HL-60 (cell line): Measurements from ENCODE around the gene PPM1F.
"Not testable (repeated sequence)": the region's sequence is repeated elsewhere in the genome, so short reads cannot be mapped to it uniquely, and the experiment has no call there.

Source experiments
- DNase-seq, 2 experiments: peaks; one replicate each; pipeline ENCODE4 v3.0.0-alpha.2; 2010 to 2020; ENCODE audit warnings: low read depth in 1 of 2, low spot score in 1 of 2
- H3K27ac ChIP-seq: fragments of 250-450 bp; sonication (Bioruptor Pico); replicated peaks from 2 replicates; pipeline ENCODE4 v1.5.1; 2020; ENCODE audit warnings: mild to moderate bottlenecking, moderate library complexity
- H3K27me3 ChIP-seq: fragments of 250-450 bp; sonication (Bioruptor Pico); 2 replicates; pipeline ENCODE4 v1.5.1; 2021; ENCODE audit warnings: mild to moderate bottlenecking, moderate library complexity; ENCODE audit not compliant: insufficient read depth, poor library complexity, severe bottlenecking
- H3K4me3 ChIP-seq: replicated peaks from 2 replicates; pipeline ENCODE4 v1.5.1; 2011; ENCODE audit warnings: mild to moderate bottlenecking, control low read depth, low read length; ENCODE audit not compliant: insufficient read depth
- GABPA ChIP-seq: IDR thresholded peaks from 2 replicates; pipeline ENCODE4 v1.6.1; 2012; ENCODE audit warnings: low read depth
- POLR2AphosphoS5 ChIP-seq: IDR thresholded peaks from 2 replicates; pipeline ENCODE4 v1.6.1; 2012; ENCODE audit warnings: low read depth
- SPI1 ChIP-seq: IDR thresholded peaks from 2 replicates; pipeline ENCODE4 v1.6.1; 2012; ENCODE audit warnings: low read depth, mild to moderate bottlenecking, borderline replicate concordance
- TF ChIP-seq, protein P1 (sequence below): IDR thresholded peaks from one replicate; pipeline ENCODE4 v1.5.1; 2011; ENCODE audit warnings: low read length, control low read depth, inconsistent platforms; ENCODE audit not compliant: insufficient read depth
- TF ChIP-seq, protein P2 (sequence below): IDR thresholded peaks from 2 replicates; pipeline ENCODE4 v1.6.1; 2012; ENCODE audit warnings: low read depth; ENCODE audit not compliant: insufficient replicate concordance

Gene PPM1F

DNA sequence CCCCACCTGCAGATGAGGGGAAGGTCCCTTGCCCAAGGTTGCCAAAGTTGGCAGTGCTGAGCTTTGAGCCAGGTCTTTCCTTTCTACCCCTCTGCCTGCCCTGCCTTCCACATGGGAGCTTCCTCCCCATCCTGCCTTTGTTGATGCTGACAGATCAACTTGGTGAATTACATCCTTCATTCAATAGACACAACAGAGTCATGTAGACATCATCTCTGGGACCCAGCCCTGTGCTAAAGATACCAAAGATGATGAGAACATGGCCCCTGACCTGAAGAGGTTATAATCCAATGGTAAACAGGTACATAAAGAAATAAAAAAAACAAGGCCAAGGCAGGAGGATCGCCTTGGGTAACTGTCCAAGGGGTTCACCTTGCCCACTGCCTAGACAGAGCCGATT lies 42.8 kb downstream of the PPM1F start:
- DNase-seq, result no peak
- no peak overlapping the region for H3K4me3 ChIP-seq
- no peak overlapping the region for H3K27ac ChIP-seq

DNA sequence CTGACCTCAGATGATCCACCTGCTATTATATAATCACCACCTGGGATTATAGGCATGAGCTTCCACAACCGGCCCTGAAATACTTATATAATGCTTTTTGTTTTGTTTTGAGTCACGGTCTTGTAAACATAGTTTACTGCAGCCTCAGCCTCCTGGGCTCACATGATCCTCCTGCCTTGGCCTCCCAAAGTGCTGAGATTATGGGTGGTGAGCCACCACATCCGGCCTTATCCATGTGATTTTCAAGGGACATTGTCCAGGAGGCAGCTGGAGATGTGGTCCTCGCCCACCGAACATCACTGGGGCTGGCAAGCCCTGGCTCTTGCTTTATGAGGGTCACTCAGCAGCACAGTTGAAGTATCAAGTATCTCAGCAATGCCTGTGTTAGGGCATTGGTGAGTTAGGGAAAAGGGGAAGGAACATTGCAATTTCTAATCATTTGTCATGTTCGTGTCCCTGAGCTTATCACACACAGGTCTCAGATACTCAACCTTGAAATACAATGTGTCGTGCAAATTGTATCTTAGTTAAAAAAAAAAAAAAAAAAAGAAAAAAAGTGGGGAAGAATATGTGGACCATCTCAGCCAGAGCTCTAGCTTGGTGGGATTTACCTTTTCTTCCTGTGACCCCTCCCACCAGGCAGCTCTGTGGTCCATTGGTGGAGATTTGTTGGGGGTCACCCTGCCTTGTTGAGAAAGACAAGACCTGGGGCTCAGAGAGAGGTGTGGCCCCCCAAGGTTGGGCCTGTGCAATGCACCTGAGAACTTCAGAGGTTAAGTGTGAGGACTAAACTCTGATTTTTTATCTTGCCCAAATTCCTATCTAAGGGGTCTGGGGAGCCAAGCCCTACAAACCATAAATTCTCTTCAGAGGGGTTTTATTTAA lies 44.8 kb downstream of the PPM1F start:
- Histone ChIP-seq H3K27ac (no peak overlapping the region), H3K4me3 (no peak overlapping the region), H3K27me3 (no peaks in the 10 kb centered on the region)
- no peak for TF ChIP-seq POLR2AphosphoS5
- no peak for TF ChIP-seq SPI1
- TF ChIP-seq GABPA, result no peak
- TF ChIP-seq, protein P1, sequence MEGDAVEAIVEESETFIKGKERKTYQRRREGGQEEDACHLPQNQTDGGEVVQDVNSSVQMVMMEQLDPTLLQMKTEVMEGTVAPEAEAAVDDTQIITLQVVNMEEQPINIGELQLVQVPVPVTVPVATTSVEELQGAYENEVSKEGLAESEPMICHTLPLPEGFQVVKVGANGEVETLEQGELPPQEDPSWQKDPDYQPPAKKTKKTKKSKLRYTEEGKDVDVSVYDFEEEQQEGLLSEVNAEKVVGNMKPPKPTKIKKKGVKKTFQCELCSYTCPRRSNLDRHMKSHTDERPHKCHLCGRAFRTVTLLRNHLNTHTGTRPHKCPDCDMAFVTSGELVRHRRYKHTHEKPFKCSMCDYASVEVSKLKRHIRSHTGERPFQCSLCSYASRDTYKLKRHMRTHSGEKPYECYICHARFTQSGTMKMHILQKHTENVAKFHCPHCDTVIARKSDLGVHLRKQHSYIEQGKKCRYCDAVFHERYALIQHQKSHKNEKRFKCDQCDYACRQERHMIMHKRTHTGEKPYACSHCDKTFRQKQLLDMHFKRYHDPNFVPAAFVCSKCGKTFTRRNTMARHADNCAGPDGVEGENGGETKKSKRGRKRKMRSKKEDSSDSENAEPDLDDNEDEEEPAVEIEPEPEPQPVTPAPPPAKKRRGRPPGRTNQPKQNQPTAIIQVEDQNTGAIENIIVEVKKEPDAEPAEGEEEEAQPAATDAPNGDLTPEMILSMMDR, result no peak
- TF ChIP-seq, protein P2, sequence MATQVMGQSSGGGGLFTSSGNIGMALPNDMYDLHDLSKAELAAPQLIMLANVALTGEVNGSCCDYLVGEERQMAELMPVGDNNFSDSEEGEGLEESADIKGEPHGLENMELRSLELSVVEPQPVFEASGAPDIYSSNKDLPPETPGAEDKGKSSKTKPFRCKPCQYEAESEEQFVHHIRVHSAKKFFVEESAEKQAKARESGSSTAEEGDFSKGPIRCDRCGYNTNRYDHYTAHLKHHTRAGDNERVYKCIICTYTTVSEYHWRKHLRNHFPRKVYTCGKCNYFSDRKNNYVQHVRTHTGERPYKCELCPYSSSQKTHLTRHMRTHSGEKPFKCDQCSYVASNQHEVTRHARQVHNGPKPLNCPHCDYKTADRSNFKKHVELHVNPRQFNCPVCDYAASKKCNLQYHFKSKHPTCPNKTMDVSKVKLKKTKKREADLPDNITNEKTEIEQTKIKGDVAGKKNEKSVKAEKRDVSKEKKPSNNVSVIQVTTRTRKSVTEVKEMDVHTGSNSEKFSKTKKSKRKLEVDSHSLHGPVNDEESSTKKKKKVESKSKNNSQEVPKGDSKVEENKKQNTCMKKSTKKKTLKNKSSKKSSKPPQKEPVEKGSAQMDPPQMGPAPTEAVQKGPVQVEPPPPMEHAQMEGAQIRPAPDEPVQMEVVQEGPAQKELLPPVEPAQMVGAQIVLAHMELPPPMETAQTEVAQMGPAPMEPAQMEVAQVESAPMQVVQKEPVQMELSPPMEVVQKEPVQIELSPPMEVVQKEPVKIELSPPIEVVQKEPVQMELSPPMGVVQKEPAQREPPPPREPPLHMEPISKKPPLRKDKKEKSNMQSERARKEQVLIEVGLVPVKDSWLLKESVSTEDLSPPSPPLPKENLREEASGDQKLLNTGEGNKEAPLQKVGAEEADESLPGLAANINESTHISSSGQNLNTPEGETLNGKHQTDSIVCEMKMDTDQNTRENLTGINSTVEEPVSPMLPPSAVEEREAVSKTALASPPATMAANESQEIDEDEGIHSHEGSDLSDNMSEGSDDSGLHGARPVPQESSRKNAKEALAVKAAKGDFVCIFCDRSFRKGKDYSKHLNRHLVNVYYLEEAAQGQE, result no peak
- DNase-seq, result no peak

More for the DNA sequence above, 42.8 kb downstream of the PPM1F start:
- no peaks in the 10 kb centered on the region for H3K27me3 ChIP-seq
- TF ChIP-seq POLR2AphosphoS5, result no peak

DNA sequence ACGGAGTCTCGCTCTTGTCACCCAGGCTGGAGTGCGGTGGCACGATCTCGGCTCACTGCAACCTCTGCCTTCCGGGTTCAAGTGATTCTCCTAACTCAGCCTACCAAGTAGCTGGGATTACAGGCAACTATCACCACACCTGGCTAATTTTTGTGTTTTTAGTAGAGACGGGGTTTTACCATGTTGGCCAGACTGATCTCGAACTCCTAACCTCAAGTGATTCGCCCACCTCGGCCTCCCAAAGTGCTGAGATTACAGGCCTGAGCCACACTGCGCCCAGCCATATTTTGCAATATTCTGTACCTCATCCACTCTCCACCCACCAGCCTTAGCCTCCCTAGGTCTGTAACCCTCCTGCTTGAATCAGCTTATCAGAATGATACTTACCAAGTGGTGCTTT lies 47.4 kb downstream of the PPM1F start:
- not testable (repeated sequence) for H3K27me3 ChIP-seq, DNase-seq, H3K27ac ChIP-seq, H3K4me3 ChIP-seq

DNA sequence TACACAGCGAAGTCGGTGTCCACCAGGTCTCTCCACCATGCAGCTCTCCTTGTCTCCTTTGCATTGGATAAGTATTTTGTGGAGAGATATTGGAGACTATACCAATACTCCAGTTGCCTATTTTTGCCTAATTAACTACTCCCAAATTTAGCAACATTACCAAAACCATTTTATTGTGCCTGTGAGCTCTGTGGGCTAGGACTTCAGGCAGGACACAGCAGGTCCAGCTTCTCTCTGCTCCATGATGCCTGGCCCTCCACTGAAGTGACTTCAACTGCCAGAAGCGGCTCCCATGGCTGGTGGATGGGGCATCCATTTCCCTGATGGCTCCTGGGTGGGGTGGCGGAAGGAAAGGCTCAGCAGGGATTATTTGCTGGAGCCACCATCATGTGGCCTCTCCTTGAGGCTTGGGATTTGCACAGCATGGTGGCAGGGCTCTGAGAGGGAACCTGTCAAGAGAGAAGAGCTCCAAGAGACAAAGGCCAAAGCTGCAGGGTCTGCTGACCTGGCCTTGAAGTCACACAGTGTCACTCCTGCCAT lies 48.3 kb downstream of the PPM1F start:
- H3K27ac ChIP-seq, result no peak overlapping the region
- TF ChIP-seq POLR2AphosphoS5, result no peak
- DNase-seq, result no peak
- H3K27me3 ChIP-seq, result no peaks in the 10 kb centered on the region
- no peak overlapping the region for H3K4me3 ChIP-seq

DNA sequence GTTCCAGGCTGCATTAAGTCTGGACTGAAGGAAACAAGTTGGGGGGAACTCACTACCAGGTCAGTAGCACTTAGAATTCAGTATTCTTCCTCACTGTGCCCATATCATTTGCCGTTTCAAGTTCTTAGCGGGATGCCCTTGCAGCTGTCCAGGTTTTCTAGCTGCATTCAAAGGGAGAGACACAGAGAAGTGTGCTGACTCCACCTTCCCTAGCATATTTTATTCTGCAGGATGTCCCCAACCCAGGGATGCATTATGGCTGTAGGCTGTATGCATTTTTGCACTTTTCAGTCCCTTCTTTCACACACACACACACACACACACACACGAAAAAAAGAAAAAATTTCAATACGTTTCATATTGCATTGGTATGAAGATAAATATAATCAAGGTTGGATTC lies 49.4 kb downstream of the PPM1F start:
- TF ChIP-seq, protein P2, result no peak
- TF ChIP-seq, protein P1, result no peak
- no peak for TF ChIP-seq SPI1
- no peak for TF ChIP-seq GABPA
- no peak for TF ChIP-seq POLR2AphosphoS5
- Histone ChIP-seq H3K27ac (no peak overlapping the region), H3K27me3 (no peaks in the 10 kb centered on the region), H3K4me3 (no peak overlapping the region)
- DNase-seq, result no peak
